Endothelial cell of umbilical vein (primary cell): ENCODE results near the gene ILRUN.

Experiments
- EZH2 ChIP-seq: IDR thresholded peaks from 2 replicates; pipeline ENCODE4 v1.6.1; 2012; ENCODE audit warnings: borderline replicate concordance, low read depth, mild to moderate bottlenecking, moderate library complexity, low read length, inconsistent platforms; ENCODE audit not compliant: severe bottlenecking
- FOS ChIP-seq: IDR thresholded peaks from 2 replicates; pipeline ENCODE4 v1.6.1; 2011; ENCODE audit warnings: mild to moderate bottlenecking, low read length, moderate library complexity, borderline replicate concordance; ENCODE audit not compliant: insufficient read depth
- GATA2 ChIP-seq: IDR thresholded peaks from 2 replicates; pipeline ENCODE4 v1.7.0; 2011; ENCODE audit warnings: low read depth, mild to moderate bottlenecking, moderate library complexity, mixed read lengths, low read length; ENCODE audit not compliant: insufficient read length, insufficient read depth
- JUN ChIP-seq: IDR thresholded peaks from 2 replicates; pipeline ENCODE4 v1.6.1; 2011; ENCODE audit warnings: borderline replicate concordance, low read depth; ENCODE audit not compliant: insufficient read length, insufficient read depth
- MYC ChIP-seq: IDR thresholded peaks from one replicate; pipeline ENCODE4 v1.6.1; 2011; ENCODE audit warnings: mild to moderate bottlenecking, low read depth, low read length
- POLR2A ChIP-seq: IDR thresholded peaks from 2 replicates; pipeline ENCODE4 v1.6.1; 2012; ENCODE audit warnings: low read depth, mild to moderate bottlenecking, control low read depth, low read length
- POLR2AphosphoS5 ChIP-seq: IDR thresholded peaks from 2 replicates; pipeline ENCODE4 v1.6.1; 2012; ENCODE audit warnings: low read depth, mild to moderate bottlenecking, control low read depth, low read length, moderate library complexity; ENCODE audit not compliant: insufficient read depth
- TF ChIP-seq, protein P1 (sequence below), 2 donors: IDR thresholded peaks; 1 replicate in 1 of 2; 2 replicates in 1 of 2; pipeline ENCODE4 v1.5.1; 2011; ENCODE audit warnings: low read length in 2 of 2, mild to moderate bottlenecking in 2 of 2, moderate library complexity in 2 of 2, control low read depth in 1 of 2, inconsistent platforms in 1 of 2, low read depth in 1 of 2; ENCODE audit not compliant: insufficient read depth in 1 of 2; ENCODE audit errors: extremely low read depth in 1 of 2
- TF ChIP-seq, protein P2 (sequence below): IDR thresholded peaks from 2 replicates; pipeline ENCODE4 v1.6.1; 2011; ENCODE audit not compliant: insufficient read depth, insufficient read length

GRCh38 chr6:34726055-34726454 lies 29.5 kb upstream of the ILRUN start:
- TF ChIP-seq, protein P1, sequence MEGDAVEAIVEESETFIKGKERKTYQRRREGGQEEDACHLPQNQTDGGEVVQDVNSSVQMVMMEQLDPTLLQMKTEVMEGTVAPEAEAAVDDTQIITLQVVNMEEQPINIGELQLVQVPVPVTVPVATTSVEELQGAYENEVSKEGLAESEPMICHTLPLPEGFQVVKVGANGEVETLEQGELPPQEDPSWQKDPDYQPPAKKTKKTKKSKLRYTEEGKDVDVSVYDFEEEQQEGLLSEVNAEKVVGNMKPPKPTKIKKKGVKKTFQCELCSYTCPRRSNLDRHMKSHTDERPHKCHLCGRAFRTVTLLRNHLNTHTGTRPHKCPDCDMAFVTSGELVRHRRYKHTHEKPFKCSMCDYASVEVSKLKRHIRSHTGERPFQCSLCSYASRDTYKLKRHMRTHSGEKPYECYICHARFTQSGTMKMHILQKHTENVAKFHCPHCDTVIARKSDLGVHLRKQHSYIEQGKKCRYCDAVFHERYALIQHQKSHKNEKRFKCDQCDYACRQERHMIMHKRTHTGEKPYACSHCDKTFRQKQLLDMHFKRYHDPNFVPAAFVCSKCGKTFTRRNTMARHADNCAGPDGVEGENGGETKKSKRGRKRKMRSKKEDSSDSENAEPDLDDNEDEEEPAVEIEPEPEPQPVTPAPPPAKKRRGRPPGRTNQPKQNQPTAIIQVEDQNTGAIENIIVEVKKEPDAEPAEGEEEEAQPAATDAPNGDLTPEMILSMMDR (IDR thresholded peaks at IDR 0.05; ENCODE audit: extremely low read depth in 1 of 2, insufficient read depth in 1 of 2, low read depth in 1 of 2, low read length in 2 of 2) = no peak
- TF ChIP-seq, protein P2, sequence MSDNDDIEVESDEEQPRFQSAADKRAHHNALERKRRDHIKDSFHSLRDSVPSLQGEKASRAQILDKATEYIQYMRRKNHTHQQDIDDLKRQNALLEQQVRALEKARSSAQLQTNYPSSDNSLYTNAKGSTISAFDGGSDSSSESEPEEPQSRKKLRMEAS = no peak
- no peak for TF ChIP-seq EZH2
- TF ChIP-seq POLR2A = no peak
- TF ChIP-seq POLR2AphosphoS5 = no peak
- TF ChIP-seq FOS = no peak
- no peak for TF ChIP-seq GATA2
- no peak for TF ChIP-seq MYC
- TF ChIP-seq JUN = no peak
